GM21528 (cell line): Measurements from ENCODE around the gene MSGN1.

ENCODE experiments used
- ATAC-seq: cut with Tn5 transposase; IDR thresholded peaks from one replicate; pipeline ENCODE4 v1.9.1; 2021; ENCODE audit warnings: mild to moderate bottlenecking, moderate library complexity; ENCODE audit not compliant: unreplicated experiment, low FRiP score

The MSGN1 gene

GRCh38 chr2:17845806-17846205 is 29.5 kb downstream of the MSGN1 start:
- no peak for ATAC-seq

GRCh38 chr2:17846676-17847075 is 30.4 kb downstream of the MSGN1 start:
- no peak for ATAC-seq

GRCh38 chr2:17847236-17847635 is 31.0 kb downstream of the MSGN1 start:
- ATAC-seq, result no peak

- no peak for ATAC-seq
These were observed 33.0 kb downstream of the MSGN1 start for GRCh38 chr2:17849275-17849674.

- no peak for ATAC-seq
These were observed 33.9 kb downstream of the MSGN1 start for GRCh38 chr2:17850151-17850550.

DNA sequence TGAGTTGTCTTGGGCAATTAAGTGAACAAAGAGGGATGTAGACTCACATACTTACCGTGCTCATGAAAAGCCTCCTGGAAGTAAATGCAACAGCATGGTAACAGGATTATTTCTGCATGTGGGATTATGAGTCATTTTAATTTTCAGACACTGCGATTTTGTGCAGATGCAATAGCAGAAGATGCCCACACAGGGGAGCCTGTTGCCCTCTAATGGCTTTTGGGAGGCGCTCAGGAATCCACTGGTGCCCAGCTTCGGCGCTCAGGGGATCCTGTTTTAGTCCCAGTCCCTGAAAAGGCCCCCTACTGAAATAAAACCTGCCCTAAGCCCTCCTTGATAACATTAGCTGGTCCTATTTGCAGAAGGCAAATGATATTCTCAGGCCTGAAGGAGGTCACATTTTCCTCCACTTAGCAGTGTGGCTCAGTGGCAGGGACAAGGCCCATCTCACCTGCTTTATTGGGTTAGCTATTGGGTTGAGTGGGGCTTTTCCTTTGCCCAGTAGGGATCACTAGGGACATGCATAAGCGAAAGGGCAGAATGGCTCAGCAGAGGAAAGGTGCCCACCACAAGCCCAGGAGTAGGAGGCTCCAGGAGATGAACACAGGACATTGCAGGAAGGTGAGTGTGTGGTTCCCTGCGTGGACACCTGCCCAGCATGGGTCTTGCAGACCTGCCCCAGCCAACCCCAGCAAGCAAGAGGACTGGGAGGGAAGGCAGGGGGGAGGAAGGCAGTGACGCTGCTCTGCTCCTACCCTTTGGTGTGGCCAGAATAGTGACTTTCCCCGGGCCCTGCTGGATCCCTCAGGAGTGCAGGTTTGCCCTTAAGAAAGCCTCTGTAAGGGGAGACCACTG is 35.7 kb downstream of the MSGN1 start:
- peak; percentile 73 for ATAC-seq

DNA sequence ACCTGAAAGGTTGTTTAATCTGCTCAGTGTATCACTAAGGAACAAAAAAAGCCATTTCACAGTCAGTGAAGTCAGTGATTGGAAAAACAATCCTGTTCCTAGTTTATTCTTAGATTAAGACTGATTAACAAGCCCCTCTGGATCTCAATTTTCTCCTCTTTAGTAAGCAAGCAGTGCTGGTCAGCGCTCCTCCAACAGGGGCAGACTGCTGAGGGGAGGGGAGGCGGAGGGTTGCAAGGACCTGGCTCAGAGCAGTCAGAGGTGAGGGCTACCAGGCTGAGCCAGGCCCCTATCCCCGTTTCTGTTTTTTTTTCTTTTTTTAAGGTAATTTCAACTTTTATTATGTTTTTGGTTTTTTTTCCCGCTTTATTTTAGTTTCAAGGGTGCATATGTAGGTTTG is 37.5 kb downstream of the MSGN1 start:
- no peak for ATAC-seq

DNA sequence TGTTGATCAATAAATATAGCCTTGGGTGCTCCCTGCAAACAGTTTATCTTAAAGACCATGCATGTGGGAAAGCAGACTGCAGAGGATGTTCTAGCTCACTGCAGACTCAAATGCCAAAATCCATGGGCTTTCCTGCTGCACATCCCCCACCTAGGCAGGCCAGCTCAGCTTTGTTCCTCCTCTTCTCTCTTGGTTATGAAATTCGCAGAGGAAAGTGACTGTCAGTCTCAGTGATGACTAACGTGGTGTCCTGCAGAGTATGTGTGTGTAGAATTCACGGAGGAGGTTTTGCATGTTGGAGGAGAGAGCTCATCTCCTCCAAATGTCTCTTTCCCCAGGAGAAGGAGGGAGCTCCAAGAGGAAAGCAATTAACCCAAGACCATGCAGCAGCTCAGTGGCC is 40.8 kb downstream of the MSGN1 start:
- ATAC-seq, result no peak

DNA sequence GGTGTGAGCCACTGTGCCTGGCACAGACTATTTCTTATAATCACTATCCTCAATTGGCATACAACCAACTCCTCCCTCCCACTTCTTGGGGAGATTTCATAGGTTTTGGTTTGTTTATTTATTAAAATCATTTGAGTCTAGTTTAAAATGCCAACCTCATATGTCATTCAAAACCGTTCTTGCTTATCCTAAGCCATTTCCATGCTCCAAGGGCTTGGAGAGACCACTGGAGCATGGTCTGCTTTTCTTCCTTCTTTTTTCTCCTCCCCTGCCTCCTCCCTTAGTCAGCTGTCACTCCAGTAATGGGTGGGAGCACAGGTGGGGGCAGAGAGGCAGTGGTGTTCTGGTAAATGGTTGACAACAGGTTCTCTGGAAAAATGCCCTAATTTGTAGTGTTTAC is 41.8 kb downstream of the MSGN1 start:
- ATAC-seq, result no peak

- ATAC-seq, result no peak
These were observed 47.3 kb downstream of the MSGN1 start for GRCh38 chr2:17863539-17863938.

GRCh38 chr2:17864676-17865075 is 48.4 kb downstream of the MSGN1 start:
- no peak for ATAC-seq

DNA sequence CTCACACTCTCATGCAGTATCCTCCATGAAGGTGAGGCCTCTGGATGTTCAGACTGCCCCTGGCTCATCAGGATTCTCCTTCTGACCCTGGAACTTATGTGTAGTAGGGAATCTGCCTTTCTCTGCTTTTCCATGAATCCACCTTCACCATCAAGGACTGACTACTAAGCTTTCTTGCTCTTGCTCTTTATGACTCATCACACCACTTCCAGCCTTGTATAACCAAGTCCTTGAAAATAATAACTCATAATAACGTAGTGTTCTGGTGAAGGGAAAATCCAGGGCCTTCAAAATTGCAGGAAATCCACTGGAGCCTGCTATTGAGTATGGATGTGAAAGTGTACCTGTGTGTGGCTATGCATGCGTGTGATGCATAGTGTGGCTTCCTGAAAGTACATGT is 50.9 kb downstream of the MSGN1 start:
- ATAC-seq, result no peak
